PC-9 (cell line): ENCODE data around the gene COL27A1. TPM values are rescaled to one million over a fixed set of nuclear protein-coding genes. Genes with fewer than 3 reads are reported as not detected.
"Not testable (repeated sequence)": the region's sequence is repeated elsewhere in the genome, so short reads cannot be mapped to it uniquely, and the experiment has no call there.

Source experiments
- BruUV-seq: library from RNA; stranded (reverse); fragments of 400-500 nt; replicated peaks from 2 replicates; lab custom pipeline; 2021; lab: Mats Ljungman, UMichigan
- CTCF ChIA-PET: fragments of 300-600 bp; sonication (Branson Sonifier 250); formaldehyde crosslinking; loops from one replicate; lab custom pipeline; 2022; ENCODE audit warnings: antibody characterized with exemption; lab: Charles Lee
- POLR2A ChIA-PET: fragments of 300-600 bp; sonication (Branson Sonifier 250); formaldehyde crosslinking; loops from one replicate; lab custom pipeline; 2022; ENCODE audit warnings: antibody characterized with exemption; ENCODE audit not compliant: unreplicated experiment; lab: Charles Lee
- DNase-seq, 2 experiments: peaks; one replicate each; pipeline versions ENCODE4 v3.0.0 to v3.0.0-alpha.2; 2015 to 2022; ENCODE audit warnings: mixed read lengths in 1 of 2
- H2AFZ ChIP-seq: fragments of 200-600 bp; sonication (generic); 2 replicates; pipeline ENCODE4 v1.8.1; 2017; ENCODE audit warnings: antibody characterized with exemption
- H3F3A ChIP-seq: fragments of 200-600 bp; sonication (generic); 2 replicates; pipeline ENCODE4 v1.8.1; 2017; ENCODE audit warnings: antibody characterized with exemption, mild to moderate bottlenecking, low read depth; ENCODE audit not compliant: insufficient read depth
- H3K27ac ChIP-seq: fragments of 200-600 bp; sonication (generic); 2 replicates; pipeline ENCODE4 v1.6.1; 2016; ENCODE audit warnings: mixed run types
- H3K27me3 ChIP-seq: fragments of 200-600 bp; sonication (generic); 2 replicates; pipeline ENCODE4 v1.6.1; 2016; ENCODE audit warnings: low read depth, mixed run types; ENCODE audit not compliant: insufficient read depth
- H3K36me3 ChIP-seq: fragments of 200-600 bp; sonication (generic); 2 replicates; pipeline ENCODE4 v1.6.1; 2016; ENCODE audit warnings: low read depth, mixed run types
- H3K4me1 ChIP-seq: fragments of 200-600 bp; sonication (generic); replicated peaks from 2 replicates; pipeline ENCODE4 v1.6.1; 2016; ENCODE audit warnings: mixed run types; ENCODE audit not compliant: insufficient read depth
- H3K4me2 ChIP-seq: fragments of 200-600 bp; sonication (generic); 2 replicates; pipeline ENCODE4 v1.6.1; 2017; ENCODE audit warnings: mixed run types
- H3K4me3 ChIP-seq: fragments of 200-600 bp; sonication (generic); 2 replicates; pipeline ENCODE4 v1.6.1; 2016; ENCODE audit warnings: mixed run types
- H3K79me2 ChIP-seq: fragments of 200-600 bp; sonication (generic); 2 replicates; pipeline ENCODE4 v1.6.1; 2017; ENCODE audit warnings: low read depth, mixed run types
- H3K9me2 ChIP-seq: fragments of 200-600 bp; sonication (generic); 2 replicates; pipeline ENCODE4 v1.8.1; 2017; ENCODE audit warnings: mild to moderate bottlenecking; ENCODE audit not compliant: insufficient read depth
- H3K9me3 ChIP-seq: fragments of 200-600 bp; sonication (generic); 2 replicates; pipeline ENCODE4 v1.8.1; 2016; ENCODE audit warnings: low read depth; ENCODE audit not compliant: insufficient read depth
- H4K20me1 ChIP-seq: fragments of 200-600 bp; sonication (generic); 2 replicates; pipeline ENCODE4 v1.8.1; 2017; ENCODE audit not compliant: insufficient read depth
- EZH2 ChIP-seq: fragments of 200-600 bp; sonication (generic); IDR thresholded peaks from 2 replicates; pipeline ENCODE4 v1.8.0; 2017; ENCODE audit warnings: antibody characterized with exemption, low read depth
- intact Hi-C: fragments of 100-400 bp; cut with micrococcal nuclease; formaldehyde crosslinking; loops from one replicate; pipeline ENCODE4 v1.10.0; 2022; ENCODE audit not compliant: unreplicated experiment
- total RNA-seq: library from RNA; stranded (reverse); gene quantifications from 2 replicates; pipeline ENCODE4 v1.2.3, GENCODE V29; 2021
- TF ChIP-seq, protein P1 (sequence below): fragments of 200-600 bp; sonication (generic); conservative IDR thresholded peaks from 2 replicates; pipeline ENCODE4 v1.6.1; 2017; ENCODE audit warnings: mixed run types, antibody characterized with exemption, mild to moderate bottlenecking, moderate library complexity

Gene COL27A1
- total RNA-seq, 1 experiment from 2014 or later, result 0.39 TPM

DNA sequence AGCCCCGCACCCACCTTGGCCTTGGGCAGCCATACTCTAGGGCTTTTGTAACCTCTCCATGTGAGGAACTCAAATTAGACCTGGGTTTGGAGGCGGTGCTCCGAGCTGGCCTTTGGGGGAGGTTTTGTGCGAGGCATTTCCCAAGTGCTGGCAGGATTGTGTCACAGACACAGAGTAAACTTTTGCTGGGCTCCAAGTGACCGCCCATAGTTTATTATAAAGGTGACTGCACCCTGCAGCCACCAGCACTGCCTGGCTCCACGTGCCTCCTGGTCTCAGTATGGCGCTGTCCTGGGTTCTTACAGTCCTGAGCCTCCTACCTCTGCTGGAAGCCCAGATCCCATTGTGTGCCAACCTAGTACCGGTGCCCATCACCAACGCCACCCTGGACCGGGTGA, 174.3 kb downstream of the COL27A1 start, which contains the start of gene ORM2:
Gene ORM2, plus strand, starts transcription at position 245 of the 398 bp plus-strand sequence. Its CDS starts 36 bp downstream, at position 281.
- H3K4me3 ChIP-seq, H3K27ac ChIP-seq, H4K20me1 ChIP-seq, H3K9me2 ChIP-seq, CTCF ChIA-PET, H3K4me2 ChIP-seq, intact Hi-C loops, H3K79me2 ChIP-seq, H3K9me3 ChIP-seq, POLR2A ChIA-PET, BruUV-seq, H3K27me3 ChIP-seq, H2AFZ ChIP-seq, H3F3A ChIP-seq, H3K4me1 ChIP-seq, DNase-seq, H3K36me3 ChIP-seq: not testable (repeated sequence)

DNA sequence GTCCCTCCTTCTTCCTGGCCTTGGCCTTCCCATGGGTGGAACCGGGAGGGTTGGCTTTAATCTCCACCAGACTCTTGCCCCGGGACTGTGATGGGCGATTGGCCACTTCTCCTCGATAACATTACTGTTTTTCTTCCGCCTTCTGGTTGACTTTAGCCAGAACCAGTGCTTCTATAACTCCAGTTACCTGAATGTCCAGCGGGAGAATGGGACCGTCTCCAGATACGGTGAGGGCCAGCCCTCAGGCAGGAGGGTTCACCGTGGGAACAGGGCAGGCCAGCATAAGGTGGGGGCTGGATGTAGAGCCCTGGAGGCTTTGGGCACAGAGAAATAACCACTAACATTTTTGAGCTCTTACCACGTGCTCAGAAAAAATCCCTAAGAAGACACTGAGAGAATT, 175.3 kb downstream of the COL27A1 start:
- no peak for TF ChIP-seq EZH2
- TF ChIP-seq, protein P1, sequence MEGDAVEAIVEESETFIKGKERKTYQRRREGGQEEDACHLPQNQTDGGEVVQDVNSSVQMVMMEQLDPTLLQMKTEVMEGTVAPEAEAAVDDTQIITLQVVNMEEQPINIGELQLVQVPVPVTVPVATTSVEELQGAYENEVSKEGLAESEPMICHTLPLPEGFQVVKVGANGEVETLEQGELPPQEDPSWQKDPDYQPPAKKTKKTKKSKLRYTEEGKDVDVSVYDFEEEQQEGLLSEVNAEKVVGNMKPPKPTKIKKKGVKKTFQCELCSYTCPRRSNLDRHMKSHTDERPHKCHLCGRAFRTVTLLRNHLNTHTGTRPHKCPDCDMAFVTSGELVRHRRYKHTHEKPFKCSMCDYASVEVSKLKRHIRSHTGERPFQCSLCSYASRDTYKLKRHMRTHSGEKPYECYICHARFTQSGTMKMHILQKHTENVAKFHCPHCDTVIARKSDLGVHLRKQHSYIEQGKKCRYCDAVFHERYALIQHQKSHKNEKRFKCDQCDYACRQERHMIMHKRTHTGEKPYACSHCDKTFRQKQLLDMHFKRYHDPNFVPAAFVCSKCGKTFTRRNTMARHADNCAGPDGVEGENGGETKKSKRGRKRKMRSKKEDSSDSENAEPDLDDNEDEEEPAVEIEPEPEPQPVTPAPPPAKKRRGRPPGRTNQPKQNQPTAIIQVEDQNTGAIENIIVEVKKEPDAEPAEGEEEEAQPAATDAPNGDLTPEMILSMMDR, result no peak
- H3K9me3 ChIP-seq, result no peaks in the 10 kb centered on the region
- intact Hi-C loops, result no loop called here
- H3K9me2 ChIP-seq, result no peaks in the 10 kb centered on the region
- ChIA-PET POLR2A (no interaction called here), CTCF (no interaction called here)
- DNase-seq, result no peak
- no peak overlapping the region for H3K4me3 ChIP-seq
- H3K4me1 ChIP-seq, result no peaks in the 10 kb centered on the region
- no peaks in the 10 kb centered on the region for H3K79me2 ChIP-seq
- no peaks in the 10 kb centered on the region for H3K36me3 ChIP-seq
- no peaks in the 10 kb centered on the region for H3F3A ChIP-seq
- no peaks in the 10 kb centered on the region for H3K27me3 ChIP-seq
- H3K27ac ChIP-seq, result no peak overlapping the region
- BruUV-seq, result no TSS peak
- no peaks in the 10 kb centered on the region for H4K20me1 ChIP-seq
- no peak overlapping the region for H2AFZ ChIP-seq
- H3K4me2 ChIP-seq, result no peak overlapping the region

DNA sequence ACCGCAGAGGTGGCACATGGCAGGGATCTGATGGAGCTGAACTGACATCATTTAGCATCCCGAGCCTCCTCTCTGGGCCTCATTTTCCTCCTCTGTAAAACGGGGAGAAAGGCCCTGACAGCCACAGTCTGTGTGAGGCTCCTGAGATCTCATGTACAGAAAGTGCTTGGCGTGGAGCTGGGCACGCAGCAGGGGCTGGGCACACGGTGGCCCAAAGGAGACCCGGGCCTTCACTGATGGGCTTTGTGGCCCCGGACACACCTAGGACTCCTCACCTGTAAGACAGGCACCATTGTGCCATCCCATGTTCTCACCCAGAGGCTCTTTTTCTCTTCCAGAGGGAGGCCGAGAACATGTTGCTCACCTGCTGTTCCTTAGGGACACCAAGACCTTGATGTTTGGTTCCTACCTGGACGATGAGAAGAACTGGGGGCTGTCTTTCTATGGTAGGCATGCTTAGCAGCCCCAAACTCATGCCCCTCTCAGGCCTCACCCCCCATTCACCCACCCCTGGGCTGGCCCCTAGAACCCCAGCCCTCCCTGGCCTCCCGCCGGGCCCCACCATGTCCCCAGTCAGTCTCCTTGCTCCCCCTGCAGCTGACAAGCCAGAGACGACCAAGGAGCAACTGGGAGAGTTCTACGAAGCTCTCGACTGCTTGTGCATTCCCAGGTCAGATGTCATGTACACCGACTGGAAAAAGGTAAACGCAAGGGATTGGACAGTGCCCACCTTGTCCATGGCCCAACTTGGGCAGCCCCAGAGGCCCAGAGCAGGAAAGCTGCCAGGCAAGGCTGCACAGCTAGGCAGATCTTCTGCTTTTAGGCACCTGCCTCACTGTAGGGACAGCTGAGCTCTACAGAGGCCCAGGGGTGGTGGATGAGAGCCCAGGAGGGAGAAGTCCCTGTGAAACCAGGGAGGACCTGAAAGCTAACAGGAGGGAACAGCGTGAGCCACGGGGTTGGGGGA, 176.2 kb downstream of the COL27A1 start:
- BruUV-seq, POLR2A ChIA-PET, H3K27me3 ChIP-seq: not testable (repeated sequence)

DNA sequence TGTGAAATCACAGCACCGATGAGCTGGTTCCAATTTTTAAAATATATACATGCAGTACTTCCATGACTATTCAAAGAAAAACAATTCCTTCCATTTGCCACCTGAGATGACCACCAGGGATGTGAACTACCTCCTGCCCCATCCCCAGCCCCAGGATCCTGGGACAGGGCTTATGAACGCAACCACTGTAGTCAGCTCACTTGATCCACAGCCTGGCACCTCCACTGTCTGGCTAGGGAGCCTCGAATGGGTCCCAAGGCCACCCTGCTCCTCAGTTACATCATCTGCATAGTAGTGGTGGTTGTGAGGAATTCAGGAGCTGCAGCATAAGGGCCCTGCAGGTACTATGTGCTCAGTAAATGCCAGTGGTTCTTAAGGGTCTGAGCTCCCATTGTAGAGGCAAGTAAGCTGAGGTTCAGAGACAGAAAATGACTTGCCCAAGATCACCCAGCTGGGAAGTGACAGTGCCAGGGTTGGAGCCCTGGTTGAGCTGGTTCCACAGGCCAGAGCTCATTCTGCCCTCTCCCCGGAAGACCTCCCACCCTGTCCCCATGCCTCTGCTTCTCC, 177.2 kb downstream of the COL27A1 start:
- CTCF ChIA-PET, H3K4me1 ChIP-seq, H3K36me3 ChIP-seq, H3K4me2 ChIP-seq, H3K27me3 ChIP-seq, H3K9me2 ChIP-seq, H3K79me2 ChIP-seq, H3K4me3 ChIP-seq, BruUV-seq, intact Hi-C loops, H2AFZ ChIP-seq, POLR2A ChIA-PET, H4K20me1 ChIP-seq, DNase-seq, H3F3A ChIP-seq, H3K9me3 ChIP-seq, H3K27ac ChIP-seq: not testable (repeated sequence)

More for the DNA sequence above, 176.2 kb downstream of the COL27A1 start:
- H3K36me3 ChIP-seq, H4K20me1 ChIP-seq, CTCF ChIA-PET, DNase-seq, H3K9me3 ChIP-seq, intact Hi-C loops, H3K27ac ChIP-seq, H3K79me2 ChIP-seq, H3K9me2 ChIP-seq, H3K4me2 ChIP-seq, H2AFZ ChIP-seq, H3K4me3 ChIP-seq, H3K4me1 ChIP-seq, H3F3A ChIP-seq: not testable (repeated sequence)

DNA sequence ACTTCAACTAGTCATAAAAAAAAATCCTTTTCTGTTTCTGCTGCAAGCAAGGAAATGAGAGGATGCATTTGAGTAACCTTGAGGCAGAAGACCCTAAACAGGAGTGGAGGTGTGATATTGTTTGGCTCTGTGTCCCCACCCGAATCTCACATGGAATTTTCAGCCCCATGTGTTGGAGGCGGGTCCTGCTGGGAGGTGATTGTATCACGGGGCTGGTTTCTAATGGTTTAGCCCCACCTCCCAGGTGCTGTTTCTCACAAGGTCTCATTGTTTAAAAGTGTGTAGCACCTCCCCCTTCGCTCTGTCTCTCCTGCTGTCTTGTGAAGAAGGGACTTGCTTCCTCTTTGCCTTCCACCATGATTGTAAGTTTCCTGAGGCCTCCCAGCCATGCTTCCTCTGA, 178.4 kb downstream of the COL27A1 start:
- CTCF ChIA-PET, H3K4me3 ChIP-seq, H3K79me2 ChIP-seq, H3K27ac ChIP-seq, H3K9me2 ChIP-seq, H3F3A ChIP-seq, H3K27me3 ChIP-seq, H3K4me2 ChIP-seq, BruUV-seq, intact Hi-C loops, POLR2A ChIA-PET, H3K9me3 ChIP-seq, H3K36me3 ChIP-seq, H4K20me1 ChIP-seq, H3K4me1 ChIP-seq, DNase-seq, H2AFZ ChIP-seq: not testable (repeated sequence)
